ENCODE measurements around the gene TNFRSF17. TPM values are rescaled to one million over a fixed set of nuclear protein-coding genes. Genes with fewer than 3 reads are reported as not detected.

The TNFRSF17 gene
- total RNA-seq, 1 donor from 2014 or later: not detected

- DNase-seq (ENCODE audit: extremely low spot score, unreplicated experiment): no peak
- Mint-ChIP-seq H3K36me3 (ENCODE audit: unreplicated experiment) (peaks cover 4% of the 10 kb centered on the region), H3K27me3 (ENCODE audit: unreplicated experiment) (no peaks in the 10 kb centered on the region), H3K27ac (ENCODE audit: unreplicated experiment) (no peak overlapping the region), H3K9me3 (ENCODE audit: unreplicated experiment) (no peaks in the 10 kb centered on the region), H3K4me1 (ENCODE audit: unreplicated experiment) (peaks cover 4% of the 10 kb centered on the region), H3K4me3 (ENCODE audit: unreplicated experiment) (no peak overlapping the region)
- TF ChIP-seq CTCF (IDR thresholded peaks at IDR 0.05): no peak
Observed at GRCh38 chr16:11992586-11993524, 27.8 kb downstream of the TNFRSF17 start.

- no peaks in the 10 kb centered on the region for H3K9me3 Mint-ChIP-seq (ENCODE audit: unreplicated experiment)
- DNase-seq (ENCODE audit: extremely low spot score, unreplicated experiment): no peak
- H3K36me3 Mint-ChIP-seq (ENCODE audit: unreplicated experiment): peaks cover 6% of the 10 kb centered on the region
- H3K4me3 Mint-ChIP-seq (ENCODE audit: unreplicated experiment): no peak overlapping the region
- no peak for TF ChIP-seq CTCF (IDR thresholded peaks at IDR 0.05)
- H3K27me3 Mint-ChIP-seq (ENCODE audit: unreplicated experiment): no peaks in the 10 kb centered on the region
- H3K4me1 Mint-ChIP-seq (ENCODE audit: unreplicated experiment): peaks cover 4% of the 10 kb centered on the region
- no peak overlapping the region for H3K27ac Mint-ChIP-seq (ENCODE audit: unreplicated experiment)
Observed at GRCh38 chr16:11994143-11995119, 29.4 kb downstream of the TNFRSF17 start.

- H3K27ac Mint-ChIP-seq (ENCODE audit: unreplicated experiment): no peak overlapping the region
- H3K4me3 Mint-ChIP-seq (ENCODE audit: unreplicated experiment): no peak overlapping the region
- peaks cover 4% of the 10 kb centered on the region for H3K4me1 Mint-ChIP-seq (ENCODE audit: unreplicated experiment)
- no peak for TF ChIP-seq CTCF (IDR thresholded peaks at IDR 0.05)
- no peaks in the 10 kb centered on the region for H3K27me3 Mint-ChIP-seq (ENCODE audit: unreplicated experiment)
- H3K9me3 Mint-ChIP-seq (ENCODE audit: unreplicated experiment): no peaks in the 10 kb centered on the region
- peaks cover 9% of the 10 kb centered on the region for H3K36me3 Mint-ChIP-seq (ENCODE audit: unreplicated experiment)
- DNase-seq (ENCODE audit: extremely low spot score, unreplicated experiment): no peak
Observed at GRCh38 chr16:11996433-11997330, 31.7 kb downstream of the TNFRSF17 start.

GRCh38 chr16:12000032-12000431 lies 35.0 kb downstream of the TNFRSF17 start:
- no peak for DNase-seq (ENCODE audit: extremely low spot score, unreplicated experiment)
- H3K4me3 Mint-ChIP-seq (ENCODE audit: unreplicated experiment): no peak overlapping the region
- no peaks in the 10 kb centered on the region for H3K9me3 Mint-ChIP-seq (ENCODE audit: unreplicated experiment)
- H3K27ac Mint-ChIP-seq (ENCODE audit: unreplicated experiment): no peak overlapping the region
- TF ChIP-seq CTCF (IDR thresholded peaks at IDR 0.05): no peak
- H3K4me1 Mint-ChIP-seq (ENCODE audit: unreplicated experiment): peaks cover 4% of the 10 kb centered on the region
- peaks cover 9% of the 10 kb centered on the region for H3K36me3 Mint-ChIP-seq (ENCODE audit: unreplicated experiment)
- no peaks in the 10 kb centered on the region for H3K27me3 Mint-ChIP-seq (ENCODE audit: unreplicated experiment)

Data from osteocyte (in vitro differentiated cells).